GM19455 (cell line): Measurements from ENCODE around the gene SCAF8.
"Not testable (repeated sequence)": the region's sequence is repeated elsewhere in the genome, so short reads cannot be mapped to it uniquely, and the experiment has no call there.

Experiments used
- ATAC-seq: cut with Tn5 transposase; IDR thresholded peaks from one replicate; pipeline ENCODE4 v1.9.1; 2021; ENCODE audit not compliant: unreplicated experiment

The SCAF8 gene

DNA sequence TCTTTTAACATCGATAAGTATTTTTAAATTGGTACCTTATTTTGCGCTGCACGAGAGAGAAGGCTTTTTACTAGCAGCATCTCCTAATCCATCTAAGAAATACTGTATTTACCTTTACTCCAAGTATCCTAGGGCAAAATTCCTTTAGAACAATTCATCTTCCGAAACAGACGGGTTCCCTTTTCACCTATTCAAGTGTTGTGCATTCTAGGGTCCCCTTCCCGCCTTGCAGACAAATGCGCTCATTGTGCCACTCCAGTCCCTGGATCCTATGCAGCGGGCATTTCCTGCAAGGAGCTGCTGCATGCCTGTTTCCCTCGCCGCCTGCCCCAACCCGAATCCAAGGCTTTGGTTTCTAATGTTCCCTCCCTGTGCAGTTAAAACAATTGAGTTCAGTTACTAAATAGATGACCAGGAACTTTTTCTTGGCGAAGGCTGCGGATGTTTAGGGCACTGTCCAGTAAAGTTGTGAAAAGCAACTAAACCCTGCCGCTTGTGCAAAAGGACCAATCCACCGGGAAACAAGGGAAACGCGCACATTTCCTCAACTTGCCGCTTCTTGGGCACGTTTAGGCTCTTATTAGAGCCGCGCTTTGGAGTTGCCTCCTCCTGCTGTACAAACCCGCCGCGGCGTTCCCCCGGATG is 556 bp upstream of the SCAF8 start:
- ATAC-seq, result peak; percentile 6

GRCh38 chr6:154733626-154734382 is 588 bp downstream of the SCAF8 start:
- peak; percentile 77 for ATAC-seq

GRCh38 chr6:154736618-154737259 is 3.5 kb downstream of the SCAF8 start:
- no peak for ATAC-seq

- no peak for ATAC-seq
Observed at GRCh38 chr6:154737424-154737823, 4.2 kb downstream of the SCAF8 start.

- ATAC-seq, result no peak
Observed at GRCh38 chr6:154738551-154738961, 5.3 kb downstream of the SCAF8 start.

- ATAC-seq, result no peak
Observed at GRCh38 chr6:154740658-154741057, 7.4 kb downstream of the SCAF8 start.

DNA sequence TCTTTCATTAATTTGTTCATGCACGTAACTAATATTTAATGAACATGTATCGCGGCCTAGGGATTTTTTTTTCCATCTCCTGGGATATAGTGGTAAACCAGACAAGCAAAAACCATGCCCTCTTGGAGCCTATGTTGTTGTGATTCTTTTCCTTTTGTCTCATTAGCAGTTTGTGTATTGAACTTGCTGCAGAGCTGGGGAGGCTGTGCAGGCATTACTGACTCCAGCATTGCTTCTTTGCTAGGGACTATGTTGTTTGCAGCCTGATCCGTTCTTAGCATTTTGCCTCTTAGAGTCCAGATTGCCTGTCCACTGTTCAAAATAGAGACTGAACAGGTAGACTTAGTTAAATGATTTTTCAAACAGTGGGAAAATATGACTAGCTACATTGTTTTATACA is 9.7 kb downstream of the SCAF8 start:
- no peak for ATAC-seq

DNA sequence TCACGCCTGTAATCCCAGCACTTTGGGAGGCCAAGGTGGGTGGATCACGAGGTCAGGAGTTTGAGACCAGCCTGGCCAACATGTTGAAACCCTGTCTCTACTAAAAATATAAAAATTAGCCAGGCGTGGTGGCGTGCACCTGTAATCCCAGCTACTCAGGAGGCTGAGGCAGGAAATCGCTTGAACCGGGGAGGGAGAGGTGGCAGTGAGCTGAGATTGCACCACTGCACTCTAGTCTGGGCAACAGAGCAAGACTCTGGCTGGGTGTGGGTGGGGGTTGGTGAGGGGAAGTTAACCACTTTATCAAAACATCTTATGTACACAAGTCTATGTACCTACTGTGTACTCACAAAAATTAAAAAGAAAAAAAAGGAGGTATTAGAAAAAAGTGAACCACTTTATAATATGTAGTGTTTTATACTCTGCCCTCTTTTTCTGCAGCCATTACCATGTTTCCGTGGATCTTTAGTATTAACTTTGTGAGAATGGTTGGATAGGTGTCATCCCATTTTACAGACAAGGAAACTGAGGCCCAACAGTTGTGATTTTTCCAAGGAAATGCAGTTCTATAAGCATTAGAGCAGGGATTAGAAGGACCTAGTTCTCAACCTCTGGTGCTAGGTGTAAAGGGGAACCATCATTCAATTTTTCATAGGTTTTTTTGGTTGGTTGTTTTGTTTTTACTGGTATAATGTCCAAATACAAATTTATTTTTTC is 11.0 kb downstream of the SCAF8 start:
- ATAC-seq, result not testable (repeated sequence)

- no peak for ATAC-seq
Observed at GRCh38 chr6:154745243-154745642, 12.0 kb downstream of the SCAF8 start.

DNA sequence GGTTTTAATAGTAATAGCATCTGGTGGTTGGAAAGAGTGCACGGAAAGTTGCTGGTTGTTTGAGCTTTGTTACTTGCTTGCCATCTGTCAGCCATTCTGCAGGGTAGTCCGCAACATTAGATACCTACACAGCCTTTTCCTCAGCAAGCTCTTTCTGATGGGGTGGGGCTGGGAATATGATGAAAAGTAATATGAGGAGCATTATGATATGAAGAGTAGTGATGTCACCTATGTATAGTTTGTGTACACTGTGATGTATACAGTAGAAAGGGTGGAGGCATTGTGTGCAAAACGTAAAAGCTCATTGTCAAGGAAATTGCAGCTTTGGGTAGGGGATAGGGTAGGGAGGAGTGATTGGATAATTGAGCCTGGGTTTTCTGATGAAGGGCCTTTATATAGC is 16.1 kb downstream of the SCAF8 start:
- ATAC-seq, result no peak

- ATAC-seq, result no peak
Observed at GRCh38 chr6:154751011-154751800, 18.0 kb downstream of the SCAF8 start.

GRCh38 chr6:154752022-154752421 is 18.8 kb downstream of the SCAF8 start:
- ATAC-seq, result no peak

DNA sequence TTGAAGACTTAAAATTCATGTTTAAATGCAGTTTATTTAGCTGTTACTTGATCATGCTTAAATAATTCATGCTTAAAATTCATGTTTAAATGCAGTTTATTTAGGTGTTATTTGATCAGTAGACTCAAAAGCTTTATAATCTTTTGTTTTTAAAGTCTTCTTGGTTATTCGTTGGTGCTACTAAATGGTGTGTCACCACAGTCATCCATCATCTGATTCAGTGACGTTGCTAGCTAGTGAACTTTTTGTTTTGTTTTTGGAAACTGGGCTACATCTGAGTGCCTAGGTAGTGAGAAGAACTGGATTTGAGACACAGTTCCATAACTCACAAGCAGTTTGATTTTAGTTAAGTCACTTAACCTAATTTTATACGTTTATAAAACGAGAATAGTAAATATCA is 20.9 kb downstream of the SCAF8 start:
- ATAC-seq, result no peak

DNA sequence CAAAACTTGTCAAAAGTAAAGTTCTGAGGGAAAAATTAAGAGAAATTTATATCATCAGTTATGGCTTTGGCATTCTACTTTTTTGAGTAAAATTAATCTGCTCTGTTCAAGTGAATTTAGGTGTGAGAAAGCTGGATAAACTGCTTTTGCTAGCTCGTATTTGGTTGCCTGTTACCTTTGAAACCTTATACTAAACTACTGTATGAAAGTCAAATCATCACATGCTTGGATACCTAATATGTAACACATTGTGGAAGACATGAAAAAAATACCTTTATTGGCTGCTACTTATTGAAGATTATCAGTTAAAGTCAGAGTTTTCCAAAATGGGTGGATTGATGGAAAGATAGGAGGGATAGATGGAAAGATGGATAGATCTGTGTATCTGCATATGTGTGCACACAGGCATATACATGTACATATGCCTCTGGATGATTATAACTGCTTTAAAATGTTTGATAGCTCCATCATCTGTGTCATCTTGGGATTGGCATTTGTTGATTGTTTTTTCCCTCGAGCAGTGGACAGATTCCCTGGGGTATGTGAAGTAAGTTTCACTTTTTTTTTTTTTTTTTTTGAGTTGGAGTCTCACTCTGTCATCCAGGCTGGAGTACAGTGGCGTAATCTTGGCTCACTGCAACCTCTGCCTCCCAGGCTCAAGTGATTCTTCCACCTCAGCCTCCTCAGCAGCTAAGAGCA is 24.3 kb downstream of the SCAF8 start:
- no peak for ATAC-seq

DNA sequence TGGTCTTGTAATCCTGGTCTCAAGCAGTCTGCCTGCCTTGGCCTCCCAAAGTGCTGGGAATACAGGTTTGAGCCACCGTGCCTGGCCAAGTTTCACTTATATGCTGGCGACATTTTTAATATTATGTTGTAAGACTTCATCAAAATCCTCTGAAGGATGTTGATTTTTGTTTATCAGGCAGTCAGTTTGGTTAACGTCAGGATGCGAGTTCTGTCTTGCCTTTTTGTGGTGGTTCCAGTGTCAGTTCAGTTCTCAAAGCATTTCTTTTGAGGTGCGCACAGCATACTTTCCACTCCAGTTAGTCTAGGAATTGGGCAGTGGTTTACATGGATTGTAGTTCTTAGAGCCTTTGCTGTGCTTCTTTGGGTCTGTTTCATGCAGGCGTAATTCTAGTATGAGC is 24.9 kb downstream of the SCAF8 start:
- ATAC-seq, result no peak

DNA sequence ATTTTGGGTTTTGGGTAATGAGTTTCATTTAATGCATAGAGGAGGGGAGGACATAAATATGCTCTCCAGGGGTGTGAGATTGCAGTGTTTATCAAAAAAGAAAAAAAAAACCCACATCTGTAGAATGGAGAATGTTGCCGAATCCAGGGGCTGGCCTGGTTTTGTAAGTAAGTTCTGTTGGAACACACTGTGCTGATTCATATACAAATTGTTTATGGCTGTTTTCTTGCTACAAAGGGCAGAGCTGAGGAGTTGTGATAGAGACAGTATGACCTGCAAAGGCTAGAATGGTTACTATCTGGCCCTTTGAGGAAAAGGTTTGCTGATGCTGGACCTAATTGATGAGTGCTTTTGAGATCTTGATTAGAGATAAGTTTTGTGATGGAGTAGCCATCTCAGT is 30.4 kb downstream of the SCAF8 start:
- no peak for ATAC-seq

DNA sequence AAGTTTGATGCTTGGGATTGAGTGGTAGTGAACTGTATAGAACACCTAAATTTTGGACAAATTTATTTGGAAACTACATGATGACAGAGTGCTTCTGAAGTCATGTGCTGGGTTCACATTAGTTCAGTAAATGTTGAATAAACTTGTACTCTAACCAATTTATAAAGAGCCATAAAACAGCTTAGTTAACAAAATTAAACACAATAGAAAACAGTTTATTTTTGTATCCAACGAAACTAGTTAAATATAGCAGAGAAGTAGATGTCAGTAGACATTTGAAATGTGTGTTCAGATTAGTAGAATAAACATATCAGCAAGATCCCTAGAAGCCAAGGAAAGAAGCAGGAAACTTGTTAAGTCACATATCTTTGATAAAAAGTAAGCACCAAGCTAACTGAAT is 32.1 kb downstream of the SCAF8 start:
- no peak for ATAC-seq

GRCh38 chr6:154766288-154766687 is 33.1 kb downstream of the SCAF8 start:
- no peak for ATAC-seq

DNA sequence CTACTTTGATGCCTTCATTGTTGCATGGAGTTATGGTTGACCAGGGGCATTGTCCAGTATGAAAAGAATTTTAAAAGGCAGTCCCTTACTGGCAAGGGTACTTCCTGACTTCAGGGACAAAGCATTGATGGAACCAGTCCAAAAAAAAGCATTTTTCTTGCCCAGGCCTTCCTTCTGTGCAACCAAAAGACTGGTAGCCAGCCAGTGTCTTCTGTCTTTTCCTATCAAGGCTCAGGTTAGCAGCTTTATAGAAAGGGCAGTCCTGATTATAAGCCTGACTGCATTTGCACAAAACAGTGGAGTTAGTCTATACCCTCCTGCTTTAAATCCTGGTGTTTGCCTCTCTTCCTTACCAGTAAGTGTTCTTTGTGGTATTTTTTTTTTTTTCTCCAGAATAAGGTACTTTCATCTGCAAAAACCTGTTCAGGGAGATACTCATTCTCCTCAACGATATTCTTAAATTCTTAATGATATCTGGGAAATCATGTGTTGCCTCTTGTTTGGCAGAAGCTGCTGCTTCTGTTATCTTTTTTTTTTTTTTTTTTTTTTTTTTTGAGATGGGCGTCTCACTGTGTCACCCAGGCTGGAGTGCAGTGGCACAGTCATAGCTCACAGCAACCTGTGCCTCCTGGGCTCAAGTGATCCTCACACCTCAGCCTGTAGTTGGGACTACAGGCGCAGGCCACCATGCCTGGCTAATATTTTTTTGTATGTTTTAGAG is 33.9 kb downstream of the SCAF8 start:
- ATAC-seq, result no peak

DNA sequence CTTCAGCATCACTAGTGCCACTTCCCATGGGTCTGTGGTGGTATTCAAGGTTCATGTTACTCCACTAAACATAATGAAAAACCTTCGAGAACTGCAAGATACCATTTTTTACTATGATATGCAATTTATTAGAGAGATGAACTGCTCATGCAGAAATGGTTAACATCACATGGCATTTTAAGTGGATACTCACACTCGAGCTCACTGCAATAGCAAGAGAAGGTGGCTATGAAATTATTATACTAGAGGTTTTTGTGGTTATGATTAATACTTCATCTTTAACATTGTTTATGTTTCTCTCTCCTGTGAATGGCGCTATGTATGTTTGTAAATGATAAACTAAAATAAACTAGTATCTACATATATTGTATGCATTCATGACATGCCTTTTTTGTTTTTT is 35.1 kb downstream of the SCAF8 start:
- ATAC-seq, result no peak
